ENCODE data around the gene ADGRA3. TPM values are rescaled to one million over a fixed set of nuclear protein-coding genes. Genes with fewer than 3 reads are reported as not detected.

Gene ADGRA3
- total RNA-seq, 2 experiments from 2014 or later, result not detected

DNA sequence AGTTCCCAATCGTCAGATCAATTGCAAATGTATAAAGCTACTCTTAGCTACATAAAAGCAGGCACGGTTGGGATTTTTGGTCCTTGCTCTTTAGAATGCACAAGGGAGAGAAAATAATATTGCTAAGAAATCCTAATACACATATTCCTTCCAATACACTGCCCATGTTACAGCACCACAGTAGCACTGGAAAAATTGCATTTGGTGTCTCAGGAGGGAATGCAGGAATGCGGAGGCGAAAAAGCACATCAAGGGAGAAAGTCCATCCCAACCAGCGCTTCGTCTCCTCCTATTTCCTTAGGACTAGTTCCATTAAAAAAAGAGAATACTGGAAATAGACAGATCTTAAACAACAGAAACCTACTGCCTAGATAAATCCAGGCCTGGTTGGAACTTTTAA is 23.9 kb downstream of the ADGRA3 start:
- no peak overlapping the region for H3K4me2 ChIP-seq (ENCODE audit: low read length)
- H3K9me2 ChIP-seq (ENCODE audit: insufficient read depth, low read length), result no peaks in the 10 kb centered on the region
- H3K79me2 ChIP-seq (ENCODE audit: insufficient read depth, low read depth, low read length), result no peaks in the 10 kb centered on the region
- intact Hi-C loops (cut with micrococcal nuclease; ENCODE audit: unreplicated experiment), result no loop called here
- H2AFZ ChIP-seq (ENCODE audit: low read length), result no peak overlapping the region
- H3K9me3 ChIP-seq (ENCODE audit: low read length), result no peaks in the 10 kb centered on the region
- BruUV-seq (replicated peaks), result no TSS peak
- H3K27ac ChIP-seq (ENCODE audit: low read depth, low read length, poor library complexity, severe bottlenecking), result no peak overlapping the region
- H3K4me3 ChIP-seq (ENCODE audit: low read depth, low read length, poor library complexity, severe bottlenecking), result no peak overlapping the region
- CTCF ChIA-PET (ENCODE audit: unreplicated experiment), result no interaction called here
- TF ChIP-seq EZH2phosphoT487 (IDR thresholded peaks at IDR 0.05; ENCODE audit: borderline replicate concordance, low read depth, low read length) (no peak), CTCF (conservative IDR thresholded peaks at IDR 0.05; ENCODE audit: low read length) (no peak)
- no peaks in the 10 kb centered on the region for H3K36me3 ChIP-seq (ENCODE audit: insufficient read depth, low read length)
- POLR2A ChIA-PET, result no interaction called here
- no peaks in the 10 kb centered on the region for H4K20me1 ChIP-seq (ENCODE audit: insufficient read depth, low read length)
- no peak for DNase-seq (ENCODE audit: low spot score)
- no peaks in the 10 kb centered on the region for H3K4me1 ChIP-seq (ENCODE audit: insufficient read depth, low read length, poor library complexity, severe bottlenecking)

DNA sequence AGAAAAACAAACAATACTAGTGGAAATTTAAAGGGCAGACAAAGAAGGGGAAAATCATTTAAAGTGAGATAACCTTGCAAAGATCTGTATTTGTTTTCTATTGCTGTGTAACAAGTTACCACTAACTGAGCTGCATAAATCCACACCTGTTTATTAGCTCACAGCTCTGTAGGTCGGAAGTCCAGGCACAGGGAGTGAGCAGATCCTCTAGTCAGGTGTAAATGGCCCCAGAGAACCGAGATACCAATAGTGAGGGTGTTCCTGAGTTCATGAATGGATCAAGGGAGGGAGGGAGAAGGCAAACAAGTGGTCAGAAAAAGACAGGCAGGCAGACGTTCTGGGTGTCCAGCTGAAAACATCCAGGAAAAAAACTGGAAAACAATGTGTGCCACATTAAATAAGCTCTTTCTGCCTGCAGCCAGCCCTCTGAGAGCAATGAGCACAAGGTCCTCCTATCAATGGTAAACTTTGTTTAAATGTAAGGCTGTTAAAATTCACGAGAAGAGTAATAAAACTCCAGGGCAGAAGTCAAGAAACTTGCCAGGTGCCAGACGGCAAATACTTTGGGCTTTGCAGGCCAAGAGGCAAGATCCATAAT is 25.0 kb downstream of the ADGRA3 start:
- intact Hi-C loops (cut with micrococcal nuclease; ENCODE audit: unreplicated experiment), result no loop called here
- no peak overlapping the region for H3K27ac ChIP-seq (ENCODE audit: low read depth, low read length, poor library complexity, severe bottlenecking)
- ChIA-PET CTCF (ENCODE audit: unreplicated experiment) (no interaction called here), POLR2A (no interaction called here)
- no peaks in the 10 kb centered on the region for H3K4me1 ChIP-seq (ENCODE audit: insufficient read depth, low read length, poor library complexity, severe bottlenecking)
- BruUV-seq (replicated peaks), result no TSS peak
- no peak overlapping the region for H3K4me2 ChIP-seq (ENCODE audit: low read length)
- no peak overlapping the region for H2AFZ ChIP-seq (ENCODE audit: low read length)
- H3K4me3 ChIP-seq (ENCODE audit: low read depth, low read length, poor library complexity, severe bottlenecking), result no peak overlapping the region
- no peaks in the 10 kb centered on the region for H3K36me3 ChIP-seq (ENCODE audit: insufficient read depth, low read length)
- H3K9me2 ChIP-seq (ENCODE audit: insufficient read depth, low read length), result no peaks in the 10 kb centered on the region
- TF ChIP-seq CTCF (conservative IDR thresholded peaks at IDR 0.05; ENCODE audit: low read length), result no peak
- no peak for TF ChIP-seq EZH2phosphoT487 (IDR thresholded peaks at IDR 0.05; ENCODE audit: borderline replicate concordance, low read depth, low read length)
- no peaks in the 10 kb centered on the region for H3K79me2 ChIP-seq (ENCODE audit: insufficient read depth, low read depth, low read length)
- H4K20me1 ChIP-seq (ENCODE audit: insufficient read depth, low read length), result no peaks in the 10 kb centered on the region
- no peaks in the 10 kb centered on the region for H3K9me3 ChIP-seq (ENCODE audit: low read length)
- no peak for DNase-seq (ENCODE audit: low spot score)

DNA sequence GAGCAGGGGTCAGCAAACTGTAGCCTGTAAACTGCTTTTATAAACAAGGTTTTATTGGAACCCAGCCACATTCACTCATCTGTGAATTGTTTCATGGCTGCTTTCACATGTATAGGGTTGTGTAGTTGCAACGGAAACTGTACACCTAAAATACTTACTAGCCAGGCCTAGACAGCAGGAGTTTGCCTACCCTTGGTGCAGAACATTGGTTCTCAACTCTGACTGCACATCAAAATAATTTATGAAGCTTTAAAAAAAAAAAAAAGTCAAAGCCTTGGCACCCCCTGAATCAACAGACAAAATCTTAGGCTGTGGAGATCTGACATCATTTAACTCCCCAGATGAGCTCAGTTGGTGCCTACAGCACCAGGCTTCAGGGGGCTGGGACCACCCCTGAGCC is 27.8 kb downstream of the ADGRA3 start:
- no TSS peak for BruUV-seq (replicated peaks)
- Histone ChIP-seq H3K9me2 (ENCODE audit: insufficient read depth, low read length) (no peaks in the 10 kb centered on the region), H3K79me2 (ENCODE audit: insufficient read depth, low read depth, low read length) (no peaks in the 10 kb centered on the region), H4K20me1 (ENCODE audit: insufficient read depth, low read length) (no peaks in the 10 kb centered on the region), H2AFZ (ENCODE audit: low read length) (no peak overlapping the region), H3K36me3 (ENCODE audit: insufficient read depth, low read length) (no peaks in the 10 kb centered on the region), H3K9me3 (ENCODE audit: low read length) (no peaks in the 10 kb centered on the region), H3K4me3 (ENCODE audit: low read depth, low read length, poor library complexity, severe bottlenecking) (no peak overlapping the region), H3K4me1 (ENCODE audit: insufficient read depth, low read length, poor library complexity, severe bottlenecking) (no peaks in the 10 kb centered on the region), H3K4me2 (ENCODE audit: low read length) (no peak overlapping the region), H3K27ac (ENCODE audit: low read depth, low read length, poor library complexity, severe bottlenecking) (no peak overlapping the region)
- intact Hi-C loops (cut with micrococcal nuclease; ENCODE audit: unreplicated experiment), result no loop called here
- POLR2A ChIA-PET, result no interaction called here
- CTCF ChIA-PET (ENCODE audit: unreplicated experiment), result no interaction called here
- TF ChIP-seq CTCF (conservative IDR thresholded peaks at IDR 0.05; ENCODE audit: low read length) (no peak), EZH2phosphoT487 (IDR thresholded peaks at IDR 0.05; ENCODE audit: borderline replicate concordance, low read depth, low read length) (no peak)
- no peak for DNase-seq (ENCODE audit: low spot score)

All from OCI-LY7 (cell line).